ENCODE measurements around the gene SLC6A6.

Gene SLC6A6

GRCh38 chr3:14535616-14536015, 133.2 kb downstream of the SLC6A6 start:
- DNase-seq (ENCODE audit: extremely low read depth in 1 of 2, low read depth in 1 of 2): no peak

- no peak for DNase-seq (ENCODE audit: extremely low read depth in 1 of 2, low read depth in 1 of 2)
Observed at GRCh38 chr3:14536055-14536815, 133.8 kb downstream of the SLC6A6 start.

GRCh38 chr3:14536837-14537589, 134.6 kb downstream of the SLC6A6 start:
- DNase-seq (ENCODE audit: extremely low read depth in 1 of 2, low read depth in 1 of 2): no peak

GRCh38 chr3:14537590-14538450, 135.4 kb downstream of the SLC6A6 start:
- DNase-seq (ENCODE audit: extremely low read depth in 1 of 2, low read depth in 1 of 2): no peak

GRCh38 chr3:14538451-14539088, 136.2 kb downstream of the SLC6A6 start:
- no peak for DNase-seq (ENCODE audit: extremely low read depth in 1 of 2, low read depth in 1 of 2)

Data from stimulated activated CD8-positive, alpha-beta memory T cell treated with anti-CD3 and anti-CD28 coated beads, Interleukin-7, amount 100 ng/mL, for 48 hours (primary cell).